Transverse colon (tissue), 4 donors: ENCODE results near the gene MED26. TPM values are rescaled to one million over a fixed set of nuclear protein-coding genes. Genes with fewer than 3 reads are reported as not detected.

Source experiments
- DNase-seq: peaks from one replicate; pipeline ENCODE4 v3.0.0-alpha.2; 2019
- H3K27ac ChIP-seq, 4 donors: fragments of 200-600 bp; sonication (generic); 2 replicates each; pipeline ENCODE4 v1.5.1; 2016 to 2018; ENCODE audit warnings: inconsistent platforms in 4 of 4
- H3K27me3 ChIP-seq: fragments of 200-600 bp; sonication (generic); 2 replicates; pipeline ENCODE4 v1.5.1; 2017; ENCODE audit warnings: inconsistent platforms
- H3K36me3 ChIP-seq, 4 donors: fragments of 200-600 bp; sonication (generic); 2 replicates each; pipeline ENCODE4 v1.5.1; 2017 to 2019; ENCODE audit warnings: inconsistent platforms in 4 of 4
- H3K4me1 ChIP-seq, 4 donors: fragments of 200-600 bp; sonication (generic); 2 replicates each; pipeline ENCODE4 v1.5.1; 2017 to 2020; ENCODE audit warnings: inconsistent platforms in 4 of 4
- H3K4me3 ChIP-seq, 4 donors: fragments of 200-600 bp; sonication (generic); 1 replicate in 1 of 4; 2 replicates in 3 of 4; pipeline versions ENCODE4 v1.5.1 to v1.6.1; 2017 to 2019; ENCODE audit warnings: inconsistent platforms in 4 of 4
- H3K9me3 ChIP-seq, 2 donors: fragments of 200-600 bp; sonication (generic); 2 replicates each; pipeline ENCODE4 v1.5.1; 2017 to 2019; ENCODE audit warnings: inconsistent platforms in 2 of 2
- EP300 ChIP-seq: sonication (generic); formaldehyde crosslinking; IDR thresholded peaks from one replicate; pipeline ENCODE4 v1.6.1; 2017; ENCODE audit warnings: antibody characterized with exemption, low read depth
- POLR2A ChIP-seq: fragments of 450-650 bp; IDR thresholded peaks from one replicate; pipeline ENCODE4 v1.6.1; 2016; ENCODE audit warnings: antibody characterized with exemption, mild to moderate bottlenecking, moderate library complexity
- POLR2AphosphoS5 ChIP-seq, 3 donors: sonication (generic); formaldehyde crosslinking; IDR thresholded peaks; one replicate each; pipeline ENCODE4 v1.6.1; 2016; ENCODE audit warnings: antibody characterized with exemption in 3 of 3
- WGBS, 2 donors: methylation state at CpG; one replicate each; pipeline ENCODE4 v1.1.5; 2018; ENCODE audit warnings: low coverage in 1 of 2; 5-methylcytosine and 5-hydroxymethylcytosine counted together
- in situ Hi-C, 4 donors: fragments of 200-750 bp; cut with MboI; loops; one replicate each; pipeline versions ENCODE4 v1.15.0 to v1.15.1; 2017; ENCODE audit warnings: low sequenced_read_pairs in 3 of 4, low pct_ligation_motif_present in 1 of 4, low pct_unique_long_range_greater_than_20kb in 1 of 4
- intact Hi-C: fragments of 100-400 bp; cut with DNase I; formaldehyde crosslinking; loops from one replicate; pipeline ENCODE4 v1.15.1; 2023; ENCODE audit warnings: low total_unique reads
- total RNA-seq, 4 donors: library from RNA; depleted of rRNA; stranded (reverse); fragments of >200 nt; gene quantifications; one replicate each; pipeline ENCODE4 v1.1.0, GENCODE V29; 2016
- TF ChIP-seq, protein P1 (sequence below), 5 experiments: fragments of 200-600 bp in 3 of 5; fragments of 450-650 bp in 2 of 5; sonication (generic) in 3 of 5; IDR thresholded peaks; 1 replicate in 2 of 5; 2 replicates in 3 of 5; pipeline ENCODE4 v1.5.1; 2016 to 2017; ENCODE audit warnings: antibody characterized with exemption in 5 of 5, inconsistent platforms in 3 of 5, mild to moderate bottlenecking in 2 of 5, moderate library complexity in 1 of 5

The MED26 gene
- total RNA-seq, 4 donors from 2014 or later, result 7.8 to 15.0 (median 9.5) TPM

- H3K27ac ChIP-seq, result peak overlapping the region; percentile 83 to 95 (median 90)
- intact Hi-C loops (loop anchor here (10.0 kb wide), 1 partner anchor 52 kb away; the partner anchor contains the start of gene MED26), in situ Hi-C loops (no loop called here)
- TF ChIP-seq, protein P1, sequence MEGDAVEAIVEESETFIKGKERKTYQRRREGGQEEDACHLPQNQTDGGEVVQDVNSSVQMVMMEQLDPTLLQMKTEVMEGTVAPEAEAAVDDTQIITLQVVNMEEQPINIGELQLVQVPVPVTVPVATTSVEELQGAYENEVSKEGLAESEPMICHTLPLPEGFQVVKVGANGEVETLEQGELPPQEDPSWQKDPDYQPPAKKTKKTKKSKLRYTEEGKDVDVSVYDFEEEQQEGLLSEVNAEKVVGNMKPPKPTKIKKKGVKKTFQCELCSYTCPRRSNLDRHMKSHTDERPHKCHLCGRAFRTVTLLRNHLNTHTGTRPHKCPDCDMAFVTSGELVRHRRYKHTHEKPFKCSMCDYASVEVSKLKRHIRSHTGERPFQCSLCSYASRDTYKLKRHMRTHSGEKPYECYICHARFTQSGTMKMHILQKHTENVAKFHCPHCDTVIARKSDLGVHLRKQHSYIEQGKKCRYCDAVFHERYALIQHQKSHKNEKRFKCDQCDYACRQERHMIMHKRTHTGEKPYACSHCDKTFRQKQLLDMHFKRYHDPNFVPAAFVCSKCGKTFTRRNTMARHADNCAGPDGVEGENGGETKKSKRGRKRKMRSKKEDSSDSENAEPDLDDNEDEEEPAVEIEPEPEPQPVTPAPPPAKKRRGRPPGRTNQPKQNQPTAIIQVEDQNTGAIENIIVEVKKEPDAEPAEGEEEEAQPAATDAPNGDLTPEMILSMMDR (IDR thresholded peaks at IDR 0.05), result no peak
- no peak for TF ChIP-seq POLR2AphosphoS5 (IDR thresholded peaks at IDR 0.05)
- no peak for TF ChIP-seq POLR2A
- no peak for TF ChIP-seq EP300
- peak overlapping the region; percentile 72 to 93 (median 82) for H3K4me3 ChIP-seq
- H3K36me3 ChIP-seq, result peaks cover 0 to 5% (median 0%) of the 10 kb centered on the region in 4 donors
- peaks cover 16 to 34% (median 27%) of the 10 kb centered on the region in 4 donors for H3K4me1 ChIP-seq
- DNase-seq, result no peak
- no peaks in the 10 kb centered on the region for H3K9me3 ChIP-seq
- H3K27me3 ChIP-seq, result no peaks in the 10 kb centered on the region
- 65 to 68% methylated on average over 4 to 13 of the region's 13 CpGs for WGBS, 2 donors
These were observed 54.7 kb downstream of the MED26 start for GRCh38 chr19:16573296-16573695.

- no peaks in the 10 kb centered on the region for H3K9me3 ChIP-seq
- in situ Hi-C loops, result no loop called here
- H3K27ac ChIP-seq, result peak within 1 kb of the TSS; percentile 90 to 95 (median 91)
- H3K4me1 ChIP-seq, result peaks cover 16 to 34% (median 27%) of the 10 kb centered on the region in 4 donors
- TF ChIP-seq, protein P1 (IDR thresholded peaks at IDR 0.05), result no peak
- peak; percentile 28 for TF ChIP-seq EP300
- TF ChIP-seq POLR2AphosphoS5 (IDR thresholded peaks at IDR 0.05), result peak; percentile 90 to 95 (median 94)
- TF ChIP-seq POLR2A, result peak; percentile 86
- intact Hi-C loops, result loop anchor here (10.0 kb wide), 1 partner anchor 52 kb away; the partner anchor contains the start of gene MED26
- peak; percentile 97 for DNase-seq
- peaks cover 0 to 5% (median 2%) of the 10 kb centered on the region in 4 donors for H3K36me3 ChIP-seq
- no peaks in the 10 kb centered on the region for H3K27me3 ChIP-seq
- peak within 1 kb of the TSS; percentile 77 to 93 (median 89) for H3K4me3 ChIP-seq
- WGBS, 2 donors, result 0% methylated on average over 72 of the region's 83 CpGs; no CpG with 5 or more reads in 1 of the 2 donors
These were observed 55.4 kb downstream of the MED26 start, which contains the start of gene SLC35E1 for GRCh38 chr19:16572332-16573211. Gene SLC35E1 (minus strand): TSS chr19:16572415. CDS start chr19:16572364, 51 bp downstream.

- Histone ChIP-seq H3K4me3 (peak overlapping the region; percentile 77 to 93 (median 89)), H3K4me1 (peaks cover 16 to 34% (median 27%) of the 10 kb centered on the region in 4 donors), H3K9me3 (no peaks in the 10 kb centered on the region), H3K36me3 (peaks cover 0 to 11% (median 2%) of the 10 kb centered on the region in 4 donors), H3K27me3 (no peaks in the 10 kb centered on the region), H3K27ac (peak overlapping the region; percentile 88 to 92 (median 90))
- peak in 1 of 3 donors; percentile 6 for TF ChIP-seq POLR2AphosphoS5 (IDR thresholded peaks at IDR 0.05)
- TF ChIP-seq, protein P1 (IDR thresholded peaks at IDR 0.05), result no peak
- WGBS, 2 donors, result 0 to 1% methylated on average over 6 to 39 of the region's 75 CpGs
- intact Hi-C loops (loop anchor here (10.0 kb wide), 1 partner anchor 53 kb away; the partner anchor contains the start of gene MED26), in situ Hi-C loops (no loop called here)
- DNase-seq, result peak; percentile 51
These were observed 56.1 kb downstream of the MED26 start for GRCh38 chr19:16571822-16572331.

DNA sequence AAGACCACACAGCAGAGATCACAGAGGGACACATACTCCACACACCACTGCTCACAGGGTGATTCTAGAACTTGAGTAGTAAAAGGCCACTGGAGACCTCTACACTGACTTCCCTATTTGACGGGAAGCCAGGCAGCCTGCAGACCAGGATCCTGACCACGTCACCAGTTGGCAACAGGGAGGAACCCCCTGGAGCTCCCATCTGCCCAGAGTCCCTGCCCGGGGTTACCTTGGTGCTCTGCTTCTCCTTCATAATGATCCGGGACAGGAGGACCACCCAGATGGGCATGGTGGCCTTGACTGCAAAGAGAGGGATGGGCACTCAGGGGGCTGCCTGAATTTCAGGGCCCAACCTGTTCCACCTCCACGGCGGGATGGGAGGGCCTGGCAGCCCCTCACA is 56.7 kb downstream of the MED26 start:
- intact Hi-C loops, result loop anchor here (10.0 kb wide), 1 partner anchor 54 kb away; the partner anchor contains the start of gene MED26
- TF ChIP-seq POLR2AphosphoS5 (IDR thresholded peaks at IDR 0.05) (no peak), EP300 (no peak), POLR2A (no peak)
- TF ChIP-seq, protein P1 (IDR thresholded peaks at IDR 0.05), result no peak
- in situ Hi-C loops, result no loop called here
- Histone ChIP-seq H3K4me3 (peak overlapping the region; percentile 77 to 93 (median 89)), H3K27me3 (no peaks in the 10 kb centered on the region), H3K9me3 (no peaks in the 10 kb centered on the region), H3K4me1 (peaks cover 16 to 34% (median 27%) of the 10 kb centered on the region in 4 donors), H3K27ac (peak overlapping the region; percentile 88 to 92 (median 90)), H3K36me3 (peaks cover 0 to 17% (median 3%) of the 10 kb centered on the region in 4 donors)
- no peak for DNase-seq
- WGBS, 2 donors, result 0 to 7% methylated on average over 1 to 5 of the region's 6 CpGs
